CD14-positive monocyte (primary cell): Measurements from ENCODE around the gene CYP21A2. TPM values are rescaled to one million over a fixed set of nuclear protein-coding genes. Genes with fewer than 3 reads are reported as not detected.
"Not testable (repeated sequence)": the region's sequence is repeated elsewhere in the genome, so short reads cannot be mapped to it uniquely, and the experiment has no call there.

Experiments used
- DNase-seq, 3 donors: peaks; one replicate each; pipeline ENCODE4 v3.0.0-alpha.2; 2011 to 2022
- H2AFZ ChIP-seq: 2 replicates; pipeline ENCODE4 v1.6.0; 2012; ENCODE audit warnings: mild to moderate bottlenecking, low read depth, low read length, inconsistent platforms; ENCODE audit not compliant: insufficient read depth, poor library complexity, severe bottlenecking
- H3K27ac ChIP-seq, 2 donors: 1 replicate in 1 of 2; 2 replicates in 1 of 2; pipeline ENCODE4 v1.5.1; 2012 to 2013; ENCODE audit warnings: low read length in 2 of 2, control low read depth in 1 of 2, inconsistent platforms in 1 of 2, low read depth in 1 of 2, mild to moderate bottlenecking in 1 of 2
- H3K27me3 ChIP-seq, 2 donors: one replicate each; pipeline versions ENCODE4 v1.6.0 to v1.6.1; 2011 to 2013; ENCODE audit warnings: low read length in 2 of 2; ENCODE audit not compliant: control insufficient read depth in 2 of 2, insufficient read depth in 2 of 2
- H3K36me3 ChIP-seq, 2 donors: replicated peaks in 1 of 2; 1 replicate in 1 of 2; 2 replicates in 1 of 2; pipeline versions ENCODE4 v1.5.1 to v1.6.1; 2012 to 2013; ENCODE audit warnings: low read length in 2 of 2, control low read depth in 1 of 2, inconsistent platforms in 1 of 2, mild to moderate bottlenecking in 1 of 2; ENCODE audit not compliant: insufficient read depth in 2 of 2, control insufficient read depth in 1 of 2
- H3K4me1 ChIP-seq, 2 donors: 1 replicate in 1 of 2; 2 replicates in 1 of 2; pipeline versions ENCODE4 v1.5.1 to v1.6.1; 2012 to 2013; ENCODE audit warnings: low read length in 2 of 2, control low read depth in 1 of 2, inconsistent platforms in 1 of 2, mild to moderate bottlenecking in 1 of 2, moderate library complexity in 1 of 2; ENCODE audit not compliant: insufficient read depth in 2 of 2, control insufficient read depth in 1 of 2
- H3K4me2 ChIP-seq: replicated peaks from 2 replicates; pipeline ENCODE3; 2012; ENCODE audit warnings: low read length, moderate library complexity, mild to moderate bottlenecking; ENCODE audit not compliant: poor library complexity, severe bottlenecking; ENCODE audit errors: extremely low read depth
- H3K4me3 ChIP-seq, 3 experiments: fragments of 200-600 bp in 1 of 3; sonication (generic) in 1 of 3; replicated peaks in 1 of 3; 1 replicate in 2 of 3; 2 replicates in 1 of 3; pipeline ENCODE4 v1.5.1; 2011 to 2013; ENCODE audit warnings: low read length in 3 of 3, mild to moderate bottlenecking in 3 of 3, control low read depth in 2 of 3, low read depth in 2 of 3, inconsistent platforms in 1 of 3, moderate library complexity in 1 of 3
- H3K79me2 ChIP-seq: 2 replicates; pipeline ENCODE4 v1.6.0; 2012; ENCODE audit warnings: mild to moderate bottlenecking, control low read depth, inconsistent platforms, low read length, moderate library complexity; ENCODE audit not compliant: insufficient read depth
- H3K9ac ChIP-seq: 2 replicates; pipeline ENCODE4 v1.6.0; 2017; ENCODE audit warnings: low read length, mild to moderate bottlenecking; ENCODE audit not compliant: insufficient read depth, poor library complexity, severe bottlenecking
- H3K9me3 ChIP-seq, 2 donors: replicated peaks in 1 of 2; 1 replicate in 1 of 2; 2 replicates in 1 of 2; pipeline versions ENCODE4 v1.5.1 to v1.6.1; 2012 to 2013; ENCODE audit warnings: low read length in 2 of 2, control low read depth in 1 of 2; ENCODE audit not compliant: control insufficient read depth in 1 of 2, insufficient read depth in 1 of 2
- H4K20me1 ChIP-seq: 2 replicates; pipeline ENCODE4 v1.6.0; 2012; ENCODE audit warnings: mild to moderate bottlenecking, low read length, control low read depth, moderate library complexity; ENCODE audit not compliant: insufficient read depth
- H3K27ac Mint-ChIP-seq, 7 donors: one replicate each; pipeline ENCODE4 v1.8.0; 2020; ENCODE audit warnings: mild to moderate bottlenecking in 7 of 7, mixed read lengths in 7 of 7, moderate library complexity in 6 of 7, inconsistent platforms in 2 of 7
- H3K27me3 Mint-ChIP-seq, 3 donors: one replicate each; pipeline ENCODE4 v1.8.0; 2021 to 2022; ENCODE audit warnings: low read depth in 3 of 3, mild to moderate bottlenecking in 3 of 3, mixed read lengths in 3 of 3, moderate library complexity in 3 of 3, inconsistent platforms in 1 of 3
- H3K36me3 Mint-ChIP-seq, 2 donors: one replicate each; pipeline ENCODE4 v1.8.0; 2020; ENCODE audit warnings: mixed read lengths in 2 of 2, inconsistent platforms in 1 of 2, mild to moderate bottlenecking in 1 of 2
- H3K4me1 Mint-ChIP-seq: one replicate; pipeline ENCODE4 v1.8.0; 2020; ENCODE audit warnings: mild to moderate bottlenecking, mixed read lengths
- H3K4me3 Mint-ChIP-seq, 2 donors: one replicate each; pipeline ENCODE4 v1.8.0; 2020; ENCODE audit warnings: mild to moderate bottlenecking in 2 of 2, mixed read lengths in 2 of 2, moderate library complexity in 1 of 2
- H3K9me3 Mint-ChIP-seq, 7 donors: one replicate each; pipeline ENCODE4 v1.8.0; 2020 to 2022; ENCODE audit warnings: mixed read lengths in 7 of 7, mild to moderate bottlenecking in 6 of 7, moderate library complexity in 6 of 7, inconsistent platforms in 2 of 7
- WGBS: methylation state at CpG from one replicate; pipeline ENCODE4 v1.1.5; 2013; ENCODE audit warnings: missing lambda C conversion rate; ENCODE audit not compliant: insufficient coverage; 5-methylcytosine and 5-hydroxymethylcytosine counted together
- intact Hi-C, 2 donors: fragments of 100-400 bp; cut with micrococcal nuclease; formaldehyde crosslinking; loops; one replicate each; pipeline versions ENCODE4 v1.15.0 to v1.15.1; 2023
- polyA plus RNA-seq, 3 donors: library from polyadenylated mRNA; depleted of rRNA in 1 of 3; unstranded in 2 of 3; stranded (reverse) in 1 of 3; fragments of 300-500 nt in 2 of 3; fragments of >200 nt in 1 of 3; fragmentation: Illumina TruSeq in 2 of 3; gene quantifications; 1 replicate in 2 of 3; 2 replicates in 1 of 3; pipeline ENCODE4 v1.2.3, GENCODE V29; 2012 to 2021

Gene CYP21A2
- polyA plus RNA-seq, 3 donors = 0.16 TPM; not detected in 2

- H3K27ac Mint-ChIP-seq, H4K20me1 ChIP-seq, H3K4me3 Mint-ChIP-seq, H3K9ac ChIP-seq, intact Hi-C loops, DNase-seq, H2AFZ ChIP-seq, H3K27me3 Mint-ChIP-seq, H3K36me3 ChIP-seq, H3K27me3 ChIP-seq, H3K36me3 Mint-ChIP-seq, H3K4me3 ChIP-seq, H3K27ac ChIP-seq, H3K4me1 ChIP-seq, H3K9me3 Mint-ChIP-seq, H3K4me1 Mint-ChIP-seq, H3K4me2 ChIP-seq, H3K9me3 ChIP-seq, H3K79me2 ChIP-seq: not testable (repeated sequence)
- WGBS = 86% methylated on average over 1 of the region's 15 CpGs
Measured at GRCh38 chr6:32042276-32042675, 4.1 kb downstream of the CYP21A2 start.

- H3K27me3 Mint-ChIP-seq, H3K27ac Mint-ChIP-seq, H3K36me3 Mint-ChIP-seq, H3K4me1 Mint-ChIP-seq, H3K9ac ChIP-seq, H3K9me3 ChIP-seq, H4K20me1 ChIP-seq, H3K36me3 ChIP-seq, H3K4me1 ChIP-seq, DNase-seq, H3K9me3 Mint-ChIP-seq, H3K27me3 ChIP-seq, H3K27ac ChIP-seq, H3K4me3 Mint-ChIP-seq, intact Hi-C loops, H3K4me3 ChIP-seq, H3K4me2 ChIP-seq, H2AFZ ChIP-seq, H3K79me2 ChIP-seq: not testable (repeated sequence)
- 91% methylated on average over 4 of the region's 31 CpGs for WGBS
Measured at GRCh38 chr6:32043589-32044380, 5.6 kb downstream of the CYP21A2 start.

GRCh38 chr6:32044916-32045315, 6.7 kb downstream of the CYP21A2 start:
- H2AFZ ChIP-seq, H3K4me1 ChIP-seq, H3K36me3 ChIP-seq, H3K4me3 Mint-ChIP-seq, DNase-seq, intact Hi-C loops, H3K9me3 Mint-ChIP-seq, H3K4me2 ChIP-seq, H3K4me1 Mint-ChIP-seq, H3K9me3 ChIP-seq, H3K79me2 ChIP-seq, H3K27me3 Mint-ChIP-seq, H3K4me3 ChIP-seq, H3K9ac ChIP-seq, H3K27ac ChIP-seq, H4K20me1 ChIP-seq, H3K36me3 Mint-ChIP-seq, H3K27me3 ChIP-seq, H3K27ac Mint-ChIP-seq: not testable (repeated sequence)
- WGBS = 86% methylated on average over 1 of the region's 18 CpGs
